Hematopoietic multipotent progenitor cell (in vitro differentiated cells): ENCODE data around the gene CCNL1. TPM values are rescaled to one million over a fixed set of nuclear protein-coding genes. Genes with fewer than 3 reads are reported as not detected.

Experiments used
- DNase-seq, 3 donors: peaks; one replicate each; pipeline ENCODE4 v3.0.0-alpha.2; 2011 to 2015; ENCODE audit warnings: low read depth in 2 of 3, low spot score in 2 of 3
- total RNA-seq: library from RNA; depleted of rRNA; stranded (reverse); fragments of >200 nt; gene quantifications from one replicate; pipeline ENCODE4 v1.2.3, GENCODE V29; 2012

Gene CCNL1
- total RNA-seq, 1 donor: 833 TPM

- peak in 1 of 3 donors; percentile 20 for DNase-seq
These were observed 11.6 kb downstream of the CCNL1 start for GRCh38 chr3:157148196-157148889.

- peak in 1 of 3 donors; percentile 43 for DNase-seq
These were observed 12.7 kb downstream of the CCNL1 start for GRCh38 chr3:157147099-157147803.

- DNase-seq: no peak
These were observed 14.2 kb downstream of the CCNL1 start for GRCh38 chr3:157145606-157146322.

- DNase-seq: no peak
These were observed 17.6 kb downstream of the CCNL1 start for GRCh38 chr3:157142315-157142714.

- no peak for DNase-seq
These were observed 19.9 kb downstream of the CCNL1 start for GRCh38 chr3:157139938-157140534.

GRCh38 chr3:157136647-157137387 is 23.1 kb downstream of the CCNL1 start:
- no peak for DNase-seq

GRCh38 chr3:157135671-157136396 is 24.1 kb downstream of the CCNL1 start:
- no peak for DNase-seq

GRCh38 chr3:157134620-157135191 is 25.2 kb downstream of the CCNL1 start:
- DNase-seq: no peak

- no peak for DNase-seq
These were observed 26.3 kb downstream of the CCNL1 start for GRCh38 chr3:157133434-157134320.

- DNase-seq: no peak
These were observed 27.0 kb downstream of the CCNL1 start for GRCh38 chr3:157132936-157133335.

- DNase-seq: no peak
These were observed 27.6 kb downstream of the CCNL1 start for GRCh38 chr3:157132341-157132740.

- DNase-seq: no peak
These were observed 28.1 kb downstream of the CCNL1 start for GRCh38 chr3:157131861-157132260.

- DNase-seq: peak; percentile 60 to 77 (median 76)
These were observed 29.3 kb downstream of the CCNL1 start for GRCh38 chr3:157130467-157131251.

GRCh38 chr3:157129803-157130466 is 30.0 kb downstream of the CCNL1 start:
- DNase-seq: no peak

- DNase-seq: no peak
These were observed 30.9 kb downstream of the CCNL1 start for GRCh38 chr3:157128771-157129681.
